Measurements from ENCODE around the gene CLIC4. TPM values are rescaled to one million over a fixed set of nuclear protein-coding genes. Genes with fewer than 3 reads are reported as not detected.

CLIC4 gene
- total RNA-seq, 3 donors from 2014 or later = 162 to 217 (median 196) TPM

DNA sequence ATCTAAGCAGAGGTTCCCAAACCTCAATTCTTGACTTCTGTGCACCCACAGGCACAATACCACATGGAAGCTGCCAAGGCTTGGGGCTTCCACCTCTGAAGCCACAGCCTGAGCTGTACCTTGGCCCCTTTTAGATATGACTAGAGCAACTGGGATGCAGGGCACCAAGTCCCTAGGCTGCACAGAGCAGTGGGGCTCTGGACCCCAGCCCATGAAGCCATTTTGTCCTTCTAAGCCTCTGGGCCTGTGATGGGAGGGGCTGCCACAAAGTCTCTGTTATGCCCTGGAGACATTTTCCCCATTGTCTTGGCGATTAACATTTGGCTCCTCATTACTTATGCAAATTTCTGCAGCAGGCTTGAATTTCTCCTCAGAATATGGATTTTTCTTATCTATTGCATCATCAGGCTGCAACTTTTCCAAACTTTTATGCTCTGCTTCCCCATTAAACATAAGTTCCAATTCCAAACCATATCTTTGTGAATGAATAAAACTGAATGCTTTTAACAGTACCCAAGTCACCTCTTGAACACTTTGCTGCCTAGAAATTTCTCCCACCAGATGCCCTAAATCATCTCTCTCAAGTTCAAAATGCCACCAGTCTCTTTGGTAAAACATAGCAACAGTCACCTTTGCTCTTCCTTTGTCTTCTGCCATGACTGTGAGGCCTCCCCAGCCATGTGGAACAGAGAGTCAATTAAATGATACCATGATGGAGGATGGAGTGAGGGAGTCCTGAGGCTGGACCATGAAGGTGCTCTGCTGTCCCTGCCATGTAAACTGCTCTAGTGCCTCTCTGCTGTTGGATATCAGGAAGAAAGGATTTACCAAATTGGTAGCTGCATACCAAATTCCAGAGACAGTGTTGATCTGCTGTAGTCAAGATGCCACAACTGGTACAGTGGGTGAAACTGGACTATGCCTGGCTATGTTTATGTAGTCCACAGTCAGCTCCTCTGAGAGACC, 147.2 kb downstream of the CLIC4 start:
- H3K4me3 ChIP-seq = no peak overlapping the region
- peaks cover 6 to 11% of the 10 kb centered on the region in 2 donors for H3K9me3 ChIP-seq
- no peaks in the 10 kb centered on the region for H3K36me3 ChIP-seq
- no peak overlapping the region for H3K27ac ChIP-seq
- no peaks in the 10 kb centered on the region for H3K4me1 ChIP-seq
- H3K27me3 ChIP-seq = no peaks in the 10 kb centered on the region
- peak in 1 of 2 donors; percentile 1 for DNase-seq (ENCODE audit: low spot score in 2 of 2)
- TF ChIP-seq CTCF (IDR thresholded peaks at IDR 0.05) = no peak
- intact Hi-C loops (cut with DNase I; ENCODE audit: low total_unique reads) = loop anchor here (5.0 kb wide), 1 partner anchor 760 kb away; no protein-coding TSS in a partner anchor

GRCh38 chr1:24893431-24893830, 148.2 kb downstream of the CLIC4 start:
- Histone ChIP-seq H3K4me1 (no peaks in the 10 kb centered on the region), H3K27me3 (no peaks in the 10 kb centered on the region), H3K4me3 (no peak overlapping the region), H3K9me3 (peaks cover 6 to 11% of the 10 kb centered on the region in 2 donors), H3K36me3 (no peaks in the 10 kb centered on the region), H3K27ac (no peak overlapping the region)
- intact Hi-C loops (cut with DNase I; ENCODE audit: low total_unique reads) = loop anchor here (5.0 kb wide), 1 partner anchor 761 kb away; no protein-coding TSS in a partner anchor
- TF ChIP-seq POLR2AphosphoS5 (IDR thresholded peaks at IDR 0.05) (no peak), CTCF (IDR thresholded peaks at IDR 0.05) (no peak), POLR2A (IDR thresholded peaks at IDR 0.05) (no peak)
- peak in 1 of 2 donors; percentile 25 for DNase-seq (ENCODE audit: low spot score in 2 of 2)

Other genes starting within 250 kb of the CLIC4 start
- gene RCAN3, start 242.6 kb upstream of the CLIC4 start, total RNA-seq = 10 to 100 TPM in 1 of 3 donors, 1 to 10 TPM in 2; 5.0 to 22.7 (median 8.8) TPM
- 1 to 10 TPM in 1 of 3 donors, under 1 TPM in 2; 0.16 to 8.2 (median 0.98) TPM for gene NCMAP, start 189.4 kb upstream of the CLIC4 start, total RNA-seq
- gene SRRM1, start 102.1 kb upstream of the CLIC4 start, total RNA-seq = 100 to 1,000 TPM in 2 of 3 donors, 10 to 100 TPM in 1; 96.3 to 134 (median 118) TPM
- 1 to 10 TPM; 1.9 to 9.1 (median 5.6) TPM for gene RUNX3, start 184.8 kb downstream of the CLIC4 start, total RNA-seq

All from breast epithelium (tissue), 4 donors.